Stimulated activated CD8-positive, alpha-beta memory T cell treated with anti-CD3 and anti-CD28 coated beads, Interleukin-4, amount 100 ng/mL, for 4 hours (primary cell): Measurements from ENCODE around the gene CYP26A1.
A peak's percentile ranks its signal among the peaks of the same experiment; 100 is the strongest.

Experiments used
- DNase-seq, 2 donors: peaks; one replicate each; pipeline ENCODE4 v3.0.0-alpha.2; 2020; ENCODE audit warnings: low read depth in 2 of 2, low spot score in 1 of 2

The CYP26A1 gene

GRCh38 chr10:93115661-93116383 lies 42.1 kb downstream of the CYP26A1 start:
- DNase-seq = peak; percentile 20 to 44

DNA sequence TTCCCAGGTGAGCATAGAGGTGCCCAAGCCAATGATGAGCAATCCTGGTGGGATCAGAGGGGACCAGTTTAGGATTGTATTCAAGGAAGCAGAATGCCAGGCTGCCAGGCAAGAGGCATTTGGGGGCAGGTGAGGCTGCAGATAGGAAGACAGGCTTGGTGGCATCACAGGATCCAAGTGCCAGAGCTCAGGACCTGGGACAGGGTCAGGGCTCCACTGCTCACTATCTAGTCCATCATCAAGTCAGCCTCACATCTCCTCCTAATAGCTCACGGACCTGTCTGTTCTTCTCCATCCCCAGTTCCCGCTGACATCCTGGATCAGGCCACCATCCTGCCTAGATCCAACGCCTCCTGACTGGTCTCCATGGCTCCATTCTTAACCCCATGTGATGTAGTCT lies 47.6 kb downstream of the CYP26A1 start:
- DNase-seq = no peak

- no peak for DNase-seq
Observed at GRCh38 chr10:93123766-93124165, 50.1 kb downstream of the CYP26A1 start.

DNA sequence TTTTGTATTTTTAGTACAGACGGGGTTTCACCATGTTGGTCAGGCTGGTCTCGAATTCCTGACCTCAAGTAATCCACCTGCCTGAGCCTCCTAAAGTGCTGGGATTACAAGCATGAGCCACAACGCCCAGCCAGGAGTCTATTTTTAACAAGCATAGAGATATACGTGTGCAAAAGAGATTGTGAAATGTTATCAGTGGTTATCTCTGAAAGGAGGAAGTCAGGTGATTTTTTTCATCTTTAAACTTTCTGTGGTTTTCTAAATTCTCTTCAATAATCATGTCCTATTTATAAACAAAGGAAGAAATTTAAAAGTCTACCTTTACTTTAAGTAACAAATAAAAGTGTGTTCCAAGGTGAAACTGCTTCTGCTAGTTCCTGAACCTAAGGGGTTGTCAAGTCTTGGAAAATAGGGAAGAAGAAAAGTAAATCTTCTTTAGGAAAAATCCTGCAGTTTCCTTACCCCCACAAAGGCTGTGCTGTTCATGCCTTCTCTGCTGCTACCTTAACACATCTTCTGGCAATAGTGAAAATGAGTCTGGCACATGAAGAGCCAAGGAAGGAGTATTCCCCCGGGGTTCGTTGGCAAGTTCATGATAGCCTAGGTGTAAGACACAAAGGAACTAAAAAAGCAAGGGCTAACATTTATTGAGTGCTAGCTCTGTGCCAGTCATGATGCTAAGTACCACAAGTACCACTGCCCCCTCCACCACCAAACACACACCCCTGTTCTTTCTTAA lies 51.1 kb downstream of the CYP26A1 start:
- no peak for DNase-seq

DNA sequence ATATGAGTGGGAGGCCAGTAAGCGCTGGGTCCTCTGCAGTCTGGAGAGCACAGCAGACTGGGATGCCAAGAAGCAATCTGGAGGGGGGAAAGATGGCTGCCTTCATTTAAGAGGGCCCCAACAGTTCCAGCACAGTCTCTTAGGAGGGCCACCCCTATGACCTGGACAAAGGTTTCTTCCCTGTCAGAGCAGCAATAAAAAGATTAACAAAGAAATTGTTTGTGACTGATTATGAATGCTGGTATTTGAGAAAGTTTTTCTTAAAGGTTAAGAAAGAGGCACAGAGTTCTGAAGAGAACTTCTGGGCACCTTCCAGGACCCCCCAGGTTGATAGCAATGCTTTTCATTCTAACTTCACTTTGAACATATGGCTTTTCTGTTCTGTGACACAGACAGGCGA lies 52.3 kb downstream of the CYP26A1 start:
- no peak for DNase-seq

- no peak for DNase-seq
Observed at GRCh38 chr10:93126483-93127052, 52.9 kb downstream of the CYP26A1 start.
